A549 treated with Mapracorat at 1 μM for 4 hours (cell line): ENCODE measurements around the gene TPST2. TPM values are rescaled to one million over a fixed set of nuclear protein-coding genes. Genes with fewer than 3 reads are reported as not detected.

ENCODE experiments used
- total RNA-seq: library from RNA; stranded (reverse); fragments of 200-300 nt; extraction: Qiagen RNA extraction; gene quantifications from 5 replicates; pipeline ENCODE4 v1.2.3, GENCODE V29; 2022

Gene TPST2
- total RNA-seq: 8.7 to 11.7 TPM (median 10.0 TPM) in 5 replicates

GRCh38 chr22:26589845-26590736 lies at the start of gene TPST2:
Gene TPST2, minus strand, starts transcription at chr22:26590132. Its CDS starts 48,502 bp downstream, at chr22:26541630.

GRCh38 chr22:26621663-26622062 lies 31.7 kb upstream of the TPST2 start, which contains the start of gene CRYBA4:
Gene CRYBA4, plus strand, starts transcription at chr22:26621963. Its CDS starts 634 bp downstream, at chr22:26622597.

GRCh38 chr22:26617271-26618199 lies 27.6 kb upstream of the TPST2 start, which contains the start of gene CRYBB1:
Gene CRYBB1, minus strand, starts transcription at chr22:26618027. Its CDS starts 1,708 bp downstream, at chr22:26616319.

GRCh38 chr22:26512149-26512793 lies 77.7 kb downstream of the TPST2 start, which contains the start of gene TFIP11:
Gene TFIP11, minus strand, starts transcription at chr22:26512473. Its CDS starts 2,201 bp downstream, at chr22:26510272.

GRCh38 chr22:26483439-26484359 lies 106.2 kb downstream of the TPST2 start, which contains the start of the genes HPS4 and SRRD:
Gene HPS4, minus strand, starts transcription at chr22:26483783. Its CDS starts 2,021 bp downstream, at chr22:26481762.
Gene SRRD, plus strand, starts transcription at chr22:26483877. Its CDS starts 14 bp downstream, at chr22:26483891.

Other genes with a start within 250 kb of the TPST2 start
- 0.97 to 1.2 TPM (median 1.0 TPM) in 5 replicates for gene ASPHD2, start 160.9 kb downstream of the TPST2 start, total RNA-seq
- 14.8 to 16.0 TPM (median 15.4 TPM) in 5 replicates for gene HPS4, start 106.3 kb downstream of the TPST2 start, total RNA-seq
- 17.7 to 19.8 TPM (median 19.0 TPM) in 5 replicates for gene SRRD, start 106.3 kb downstream of the TPST2 start, total RNA-seq
- 19.3 to 22.8 TPM (median 19.7 TPM) in 5 replicates for gene TFIP11, start 77.7 kb downstream of the TPST2 start, total RNA-seq
- gene CRYBB1, start 27.9 kb upstream of the TPST2 start, total RNA-seq: not detected in 5 replicates
- not detected in 5 replicates for gene CRYBA4, start 31.8 kb upstream of the TPST2 start, total RNA-seq
- 0.16 to 0.44 TPM (median 0.27 TPM) in 5 replicates for gene MIAT, start 67.5 kb upstream of the TPST2 start, total RNA-seq